GM19438 (cell line): ENCODE results near the gene RIPPLY1.
"Not testable (repeated sequence)": the region's sequence is repeated elsewhere in the genome, so short reads cannot be mapped to it uniquely, and the experiment has no call there.

Experiments
- ATAC-seq: cut with Tn5 transposase; IDR thresholded peaks from one replicate; pipeline ENCODE4 v1.9.1; 2021; ENCODE audit warnings: low read depth; ENCODE audit not compliant: unreplicated experiment

RIPPLY1 gene

DNA sequence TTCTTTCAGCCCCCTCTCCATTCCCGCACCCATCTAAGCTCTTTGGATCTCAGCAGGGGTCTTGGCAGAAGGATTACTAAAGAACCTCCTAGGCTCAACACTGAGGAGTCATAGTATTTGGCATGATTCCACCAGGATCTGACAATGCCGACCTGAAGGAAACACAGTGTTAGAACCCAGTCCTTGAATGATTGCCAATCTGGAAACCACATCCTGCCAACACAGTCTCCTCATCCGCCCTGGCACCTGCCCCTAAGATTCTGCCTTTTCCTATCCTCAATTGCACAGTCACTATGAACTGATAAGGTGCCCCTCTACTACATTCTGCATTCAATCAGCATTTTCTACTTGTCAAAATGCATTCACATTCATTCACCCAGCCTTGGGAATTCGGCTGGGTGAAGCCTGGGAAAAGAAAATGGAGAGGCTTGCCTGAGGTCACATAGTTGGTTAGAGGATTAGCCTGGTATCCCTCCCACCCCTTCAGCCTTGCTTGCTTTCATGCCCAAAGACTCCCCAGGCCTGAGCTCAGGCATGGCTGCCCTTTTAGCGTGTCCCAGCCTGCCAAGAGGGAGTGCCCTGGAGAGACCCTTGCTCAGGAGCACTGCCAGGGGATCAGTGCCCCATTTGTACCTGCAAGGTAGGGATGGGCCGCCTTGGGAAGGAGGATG, 14.8 kb upstream of the RIPPLY1 start:
- no peak for ATAC-seq

DNA sequence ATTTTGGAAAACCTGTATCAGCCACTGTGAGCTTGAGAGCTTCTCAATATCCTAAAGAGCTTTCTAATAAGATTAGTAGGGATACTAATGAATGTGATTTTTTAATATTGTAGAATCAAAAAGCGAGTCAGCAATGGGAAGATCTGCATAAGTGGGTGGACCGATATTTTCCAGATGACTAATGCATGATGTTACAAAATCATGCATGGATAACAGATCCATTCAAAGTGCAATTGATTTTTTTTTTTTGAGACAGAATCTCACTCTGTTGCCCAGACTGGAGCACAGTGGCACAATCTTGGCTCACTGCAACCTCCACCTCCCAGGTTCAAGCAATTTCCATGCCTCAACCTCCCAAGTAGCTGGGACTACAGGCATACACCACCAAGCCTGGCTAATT, 9.7 kb upstream of the RIPPLY1 start:
- no peak for ATAC-seq

DNA sequence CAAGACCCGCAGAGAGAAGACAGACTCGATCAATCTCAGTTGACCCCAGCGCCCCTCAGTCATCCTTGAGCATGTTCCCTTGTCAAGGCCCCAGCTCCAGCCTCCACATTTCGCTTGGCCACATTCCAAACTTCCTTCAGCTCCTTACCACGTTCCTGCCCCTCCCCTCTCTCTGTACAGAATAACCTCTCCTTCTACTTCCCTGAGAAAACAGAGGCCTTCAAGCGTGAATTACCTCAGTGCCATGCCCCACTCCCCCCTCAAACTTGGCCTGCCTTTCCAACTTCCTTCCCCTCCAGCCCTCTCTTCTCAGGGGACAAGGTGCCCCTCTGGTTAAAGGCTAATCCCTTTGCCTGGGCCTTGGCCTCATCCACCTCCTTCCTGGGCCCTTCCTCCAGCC, 3.2 kb upstream of the RIPPLY1 start:
- ATAC-seq: no peak

DNA sequence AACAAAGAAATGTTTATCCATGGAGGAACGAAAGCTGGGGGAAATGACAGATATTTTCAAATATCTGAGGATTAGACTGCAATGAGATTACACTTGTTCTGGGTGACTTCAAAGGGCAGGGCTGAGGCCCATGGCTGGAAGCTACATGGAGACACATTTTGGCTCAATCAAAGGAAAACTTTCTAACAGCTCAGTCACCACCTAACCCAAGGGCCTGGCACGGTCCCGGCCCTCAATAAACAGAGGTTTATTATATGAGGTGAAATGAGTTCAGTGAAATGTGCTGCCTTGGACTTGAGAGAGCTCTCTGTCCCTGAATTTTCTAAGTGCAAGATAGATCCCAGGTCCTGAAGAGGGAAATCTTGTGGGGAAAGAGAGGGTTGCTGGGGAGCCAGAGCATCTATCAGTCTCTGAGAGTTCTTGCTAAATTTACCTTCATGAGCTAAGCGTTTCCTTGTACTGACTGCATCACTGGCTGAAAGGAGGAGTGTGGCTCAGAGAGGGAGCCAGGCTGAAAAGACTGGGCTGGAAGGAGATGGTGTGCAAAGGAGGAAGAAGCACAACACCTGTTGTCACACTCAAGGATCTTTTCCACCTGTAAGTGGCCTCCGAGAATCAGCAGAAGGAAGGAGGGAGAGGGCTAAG, 2.0 kb upstream of the RIPPLY1 start:
- no peak for ATAC-seq

DNA sequence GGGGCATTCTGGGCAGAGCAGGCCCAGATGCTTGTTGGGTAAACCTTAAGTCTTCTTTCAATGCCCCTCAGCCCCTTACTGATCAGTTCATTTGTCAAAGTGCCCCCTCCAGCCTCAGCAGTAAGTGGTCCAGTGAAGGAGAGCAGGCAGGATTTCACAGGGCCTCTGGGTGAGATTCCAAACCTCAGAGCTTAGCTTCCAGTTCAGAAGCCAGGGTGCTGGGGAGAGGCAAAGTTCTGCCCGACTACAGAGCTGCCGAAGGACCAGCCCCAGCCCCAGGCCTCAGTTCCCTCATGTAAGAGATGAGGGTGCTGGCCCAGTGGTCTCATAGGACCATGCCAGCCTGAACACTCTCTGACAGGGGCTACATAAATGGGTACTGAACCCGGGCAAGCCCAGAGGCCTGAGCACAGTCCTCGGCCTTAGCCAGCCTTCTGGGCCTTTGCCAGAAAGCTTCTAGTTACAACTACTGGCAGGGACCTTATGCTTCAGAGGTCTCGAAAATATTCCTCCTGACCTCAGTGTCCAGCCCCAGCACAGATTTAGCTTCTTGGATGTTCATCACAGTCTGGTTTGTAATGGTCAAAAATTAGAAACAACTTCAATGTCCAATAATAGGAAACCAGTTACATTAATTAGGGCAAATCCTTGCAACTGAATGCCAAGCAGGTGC, 851 bp upstream of the RIPPLY1 start:
- no peak for ATAC-seq

DNA sequence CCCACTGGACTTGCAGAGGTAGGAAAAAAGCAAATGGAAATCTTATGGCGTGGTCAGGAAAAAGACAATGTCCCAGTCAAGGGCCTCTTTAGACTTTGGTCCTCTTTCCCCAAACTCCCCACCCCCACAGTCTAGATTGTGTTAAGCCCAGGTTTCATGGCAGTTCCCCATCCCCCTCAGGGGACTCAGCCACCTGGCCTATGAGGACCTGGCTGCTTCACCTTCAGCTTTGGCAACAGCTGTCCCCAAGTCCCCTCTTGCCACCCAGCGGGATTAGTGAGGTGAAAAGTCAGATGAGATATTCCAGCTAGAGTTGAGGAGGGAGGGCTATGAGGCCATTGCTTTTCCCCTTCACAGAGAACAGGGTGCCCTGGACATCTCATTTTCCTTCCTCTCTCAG, 457 bp downstream of the RIPPLY1 start:
- no peak for ATAC-seq

DNA sequence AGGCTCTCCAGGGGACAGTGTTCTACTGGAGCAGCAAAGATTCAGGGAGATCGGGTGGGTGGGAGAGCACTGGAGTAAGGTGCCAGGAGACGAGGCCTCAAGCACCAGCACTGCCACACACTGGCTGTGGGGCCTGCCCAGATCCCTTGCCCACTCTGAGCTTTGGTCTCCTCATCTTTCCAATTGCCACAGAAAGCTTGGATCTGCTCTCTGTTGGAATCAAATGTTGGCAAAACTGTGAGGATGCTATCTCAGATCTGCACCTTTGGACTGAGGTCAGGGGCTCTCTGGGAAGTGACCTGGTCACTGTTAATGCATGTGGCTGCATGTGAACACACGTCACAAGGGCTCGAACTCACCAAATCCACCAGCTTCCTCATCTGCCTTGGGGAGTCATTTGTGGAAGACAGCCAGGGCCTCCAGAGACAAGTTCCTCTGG, 1.3 kb downstream of the RIPPLY1 start:
- no peak for ATAC-seq

DNA sequence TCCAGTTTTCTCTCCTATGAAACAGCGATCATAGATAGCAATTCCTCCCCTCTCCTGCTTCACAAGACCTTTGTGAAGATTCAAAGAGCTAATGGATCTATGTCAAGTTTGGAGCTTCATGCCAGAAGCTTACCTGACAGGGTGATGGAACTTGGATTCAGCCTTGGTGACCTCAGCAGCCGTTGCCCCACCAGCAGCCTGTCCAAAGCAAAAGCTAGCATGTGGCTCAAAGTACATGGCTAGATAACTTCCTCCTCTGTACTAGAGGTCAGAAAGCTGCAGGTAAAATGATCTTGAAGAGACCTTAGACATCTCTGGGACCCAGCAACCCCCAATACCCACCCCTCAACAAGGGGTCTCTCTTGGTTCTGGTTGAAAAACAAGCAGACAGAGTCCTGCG, 1.8 kb downstream of the RIPPLY1 start:
- no peak for ATAC-seq

DNA sequence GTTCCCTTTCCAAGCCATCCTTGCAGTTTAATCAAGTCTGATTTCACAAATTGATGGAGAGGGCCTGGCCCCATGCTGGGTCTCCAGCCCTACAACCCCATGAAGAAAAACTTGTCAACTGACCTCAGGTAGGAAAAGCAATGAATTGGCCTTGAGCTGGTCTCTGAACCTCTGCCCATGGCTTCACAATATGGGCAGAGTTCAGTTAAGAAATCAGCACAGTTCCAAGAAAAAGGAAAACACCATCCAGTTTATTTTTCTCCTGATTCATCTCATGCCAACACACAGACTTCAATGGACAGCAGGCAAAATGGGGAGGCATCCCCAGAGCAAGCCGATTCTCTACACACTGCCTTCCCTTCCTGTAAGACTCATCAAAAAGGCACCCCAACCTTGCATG, 3.3 kb downstream of the RIPPLY1 start:
- ATAC-seq: no peak

DNA sequence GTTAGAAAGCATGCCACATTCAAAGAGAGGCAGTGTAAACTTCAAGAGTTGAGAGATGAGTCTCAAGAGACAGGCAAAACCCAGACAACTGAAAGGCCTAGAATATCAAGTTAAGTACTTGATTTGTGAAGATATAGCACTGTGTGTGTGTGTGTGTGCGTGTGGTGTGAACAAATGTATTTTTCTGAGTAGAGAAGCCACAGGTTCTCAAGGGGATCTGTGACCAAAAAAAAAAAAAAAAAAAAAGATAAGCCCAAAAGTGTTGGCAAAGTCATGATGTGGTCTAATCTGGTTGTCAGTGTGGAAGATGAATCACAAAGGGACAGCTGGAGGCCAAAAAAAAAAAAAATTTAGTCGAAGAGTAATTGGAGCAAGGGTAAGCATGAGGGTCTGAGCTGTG, 3.9 kb downstream of the RIPPLY1 start:
- ATAC-seq: no peak

DNA sequence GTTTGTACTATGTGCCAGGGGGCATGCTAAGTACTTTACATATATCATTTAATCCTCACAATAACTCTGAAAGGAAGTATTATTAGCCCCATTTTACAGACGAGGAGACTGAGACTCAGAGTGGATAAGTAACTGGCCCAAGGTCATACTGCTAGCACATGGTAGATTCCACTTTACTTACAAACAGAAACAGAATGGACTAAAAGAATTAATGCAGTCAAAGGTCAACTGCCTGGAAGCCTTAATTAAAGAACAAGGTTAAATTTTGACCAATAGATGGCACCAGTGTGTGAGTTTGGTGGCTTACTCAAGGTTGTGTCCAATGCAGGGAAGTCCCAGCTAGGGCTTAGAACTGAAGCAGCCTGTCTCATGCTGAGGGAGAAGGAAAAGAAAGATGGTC, 4.7 kb downstream of the RIPPLY1 start:
- peak; percentile 67 for ATAC-seq

DNA sequence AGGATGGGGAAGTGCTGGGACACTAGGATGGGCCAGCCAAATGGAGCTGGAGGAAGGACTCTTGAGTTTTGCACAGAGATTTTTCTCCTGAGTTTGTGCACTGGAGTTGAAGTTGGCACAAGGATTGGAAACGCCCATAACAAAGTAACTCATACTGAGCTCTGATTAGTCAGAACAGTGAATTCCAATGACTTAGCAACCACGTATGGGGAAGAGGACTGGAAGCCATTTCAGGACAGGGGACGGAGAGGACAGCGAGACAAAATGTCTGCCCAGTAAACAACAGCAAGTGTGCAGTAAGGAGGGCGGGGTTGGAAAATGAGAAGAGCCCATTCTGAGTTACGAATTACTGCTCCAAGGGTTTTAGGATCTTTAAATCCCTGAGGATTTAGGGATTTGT, 5.9 kb downstream of the RIPPLY1 start:
- no peak for ATAC-seq

DNA sequence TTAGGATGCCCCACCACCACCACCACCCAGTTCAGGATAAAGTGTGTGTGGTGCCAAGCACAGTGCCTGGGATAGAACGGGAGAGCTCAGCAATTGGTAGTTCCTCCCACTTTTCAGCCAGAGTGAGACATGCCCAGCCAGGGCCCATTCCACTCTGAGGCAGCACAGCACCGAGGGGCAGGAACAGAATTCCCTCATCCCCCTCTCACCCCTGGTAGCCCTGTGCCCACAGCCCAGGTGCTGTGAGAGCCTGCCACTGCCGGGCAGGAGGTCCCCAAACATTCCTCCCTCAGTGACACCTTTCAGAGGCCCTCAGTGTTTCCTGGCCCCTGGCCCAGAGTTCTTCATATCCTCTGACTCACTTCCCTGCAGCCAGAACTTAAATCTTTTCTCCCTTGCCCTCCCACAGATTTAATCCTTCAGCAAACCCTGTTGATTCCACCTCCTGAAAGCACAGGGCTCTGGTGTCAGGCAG, 8.1 kb downstream of the RIPPLY1 start:
- ATAC-seq: no peak

DNA sequence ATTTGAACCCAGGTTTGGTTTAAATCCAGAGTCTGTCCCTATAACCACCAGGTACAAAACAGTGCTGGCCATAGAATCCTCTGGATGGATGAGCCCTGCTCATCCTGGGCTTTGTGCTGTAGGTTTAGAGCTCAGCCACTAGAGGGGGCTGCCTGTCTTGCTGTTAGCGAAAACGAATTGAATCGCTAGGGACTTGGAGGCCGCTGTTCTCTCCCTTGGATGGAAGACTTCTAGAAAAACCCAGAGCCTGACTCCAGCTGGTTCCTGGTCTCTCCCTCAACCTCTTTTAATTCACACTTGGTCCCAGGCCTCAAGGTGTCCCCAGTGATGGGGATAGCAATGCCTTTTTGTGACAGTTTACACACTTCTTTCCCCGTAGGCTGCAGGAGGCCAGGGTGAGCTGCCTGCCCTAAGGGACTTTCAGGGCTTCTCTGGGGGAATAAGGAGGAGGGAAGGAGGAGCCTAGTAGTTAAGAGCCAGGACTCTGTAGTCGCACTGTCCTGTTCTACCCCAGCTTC, 8.7 kb downstream of the RIPPLY1 start:
- peak; percentile 77 for ATAC-seq

DNA sequence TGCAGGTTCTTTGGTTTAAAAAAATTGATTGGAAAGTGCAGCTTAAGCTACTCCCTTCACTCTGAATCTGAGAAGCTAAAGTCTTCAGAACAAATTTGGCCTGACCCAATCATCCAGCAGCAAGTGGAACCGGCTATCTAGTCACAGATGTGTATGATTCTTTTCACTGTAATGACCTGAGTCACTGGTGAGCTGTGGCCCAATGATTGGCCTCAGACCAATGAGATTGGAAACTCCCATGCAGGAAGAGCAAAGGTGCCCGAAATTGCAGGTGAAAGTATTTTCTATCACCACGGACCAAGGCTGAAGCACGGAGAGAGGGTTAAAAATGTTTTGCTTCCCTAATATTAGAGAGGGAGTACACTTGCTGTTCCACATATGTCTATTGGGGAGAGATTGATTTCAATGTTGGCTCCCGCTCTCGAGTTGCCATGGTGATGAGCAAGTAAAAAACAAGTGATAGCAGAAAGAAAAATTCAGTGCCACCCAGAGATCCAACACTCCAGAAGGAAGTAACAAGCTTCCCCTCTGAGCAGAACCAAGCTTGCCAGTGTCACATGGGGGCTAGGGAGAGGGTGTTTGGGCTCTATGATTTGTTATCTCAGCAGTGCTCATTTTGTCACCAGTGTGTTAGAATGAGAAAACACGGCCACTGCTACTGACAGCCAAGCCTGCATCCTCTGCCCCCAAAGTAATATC, 11.2 kb downstream of the RIPPLY1 start:
- ATAC-seq: no peak

DNA sequence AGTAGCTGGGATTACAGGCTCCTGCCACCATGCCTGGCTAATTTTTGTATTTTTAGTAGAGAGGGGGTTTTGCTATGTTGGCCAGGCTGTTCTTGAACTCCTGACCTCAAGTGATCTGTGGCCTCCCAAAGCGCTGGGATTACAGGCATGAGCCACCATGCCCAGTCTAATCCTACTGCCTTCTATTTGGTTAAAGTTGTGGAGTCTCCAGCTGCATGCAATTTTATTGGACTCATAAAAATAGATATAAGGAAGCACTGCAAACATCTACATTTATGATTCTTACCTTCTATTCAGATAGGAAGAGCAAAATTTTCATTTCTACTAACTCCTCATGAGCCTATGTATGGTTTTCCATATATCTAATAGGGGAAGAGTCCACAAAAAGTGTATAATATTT, 13.7 kb downstream of the RIPPLY1 start:
- ATAC-seq: no peak

DNA sequence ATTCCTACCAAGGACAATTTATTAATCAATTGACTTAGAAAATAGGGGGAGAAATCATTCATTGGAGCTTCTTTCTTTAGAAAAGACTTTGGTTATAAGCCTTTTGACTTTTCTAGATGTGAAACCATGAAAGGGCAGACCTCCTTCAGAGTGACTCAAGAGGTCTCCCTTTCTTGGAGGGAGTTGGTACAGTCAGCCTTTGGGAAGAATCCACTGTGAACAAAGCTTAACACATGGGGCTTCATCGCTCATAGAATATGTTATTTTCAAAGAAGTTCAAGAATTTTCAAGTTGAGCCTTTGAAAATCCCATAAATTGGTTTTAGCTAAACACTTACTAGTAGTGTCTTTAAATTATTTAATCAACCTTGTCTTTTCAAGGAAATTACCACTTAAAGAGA, 28.0 kb downstream of the RIPPLY1 start:
- ATAC-seq: no peak

DNA sequence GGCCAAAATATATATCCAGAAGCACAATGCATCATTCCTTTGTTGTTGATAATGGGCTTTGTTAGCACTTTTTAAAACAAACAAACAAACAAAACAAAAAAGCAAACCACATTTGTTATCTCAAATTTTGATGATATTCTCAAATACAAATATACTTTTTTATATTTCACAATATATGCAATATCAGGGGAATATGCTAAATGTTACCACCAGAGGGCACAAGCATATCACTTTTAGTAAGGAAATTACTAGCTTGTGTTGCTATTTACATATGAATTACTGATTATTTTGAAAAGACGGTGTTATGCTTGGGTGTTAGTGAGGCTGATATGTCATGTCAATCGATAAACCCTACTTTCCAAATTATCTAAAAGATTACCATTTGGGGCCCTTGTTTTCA, 29.1 kb downstream of the RIPPLY1 start:
- no peak for ATAC-seq

DNA sequence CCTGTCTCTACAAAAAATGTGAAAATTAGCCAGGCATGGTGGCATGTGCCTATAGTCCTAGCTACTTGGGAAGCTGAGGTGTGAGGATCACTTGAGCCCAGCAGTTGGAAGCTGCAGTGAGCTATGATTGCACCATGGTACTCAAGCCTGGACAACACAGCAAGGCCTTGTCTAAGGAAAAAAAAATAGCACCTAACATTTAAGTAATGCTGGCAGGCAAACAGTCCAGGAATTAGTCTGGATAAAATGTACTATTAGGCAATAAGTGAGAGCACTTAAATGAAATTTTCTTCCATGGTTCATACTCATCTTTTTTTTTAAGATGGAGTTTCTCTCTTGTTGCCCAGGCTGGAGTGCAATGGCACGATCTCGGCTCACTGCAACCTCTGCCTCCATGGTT, 30.3 kb downstream of the RIPPLY1 start:
- ATAC-seq: not testable (repeated sequence)

DNA sequence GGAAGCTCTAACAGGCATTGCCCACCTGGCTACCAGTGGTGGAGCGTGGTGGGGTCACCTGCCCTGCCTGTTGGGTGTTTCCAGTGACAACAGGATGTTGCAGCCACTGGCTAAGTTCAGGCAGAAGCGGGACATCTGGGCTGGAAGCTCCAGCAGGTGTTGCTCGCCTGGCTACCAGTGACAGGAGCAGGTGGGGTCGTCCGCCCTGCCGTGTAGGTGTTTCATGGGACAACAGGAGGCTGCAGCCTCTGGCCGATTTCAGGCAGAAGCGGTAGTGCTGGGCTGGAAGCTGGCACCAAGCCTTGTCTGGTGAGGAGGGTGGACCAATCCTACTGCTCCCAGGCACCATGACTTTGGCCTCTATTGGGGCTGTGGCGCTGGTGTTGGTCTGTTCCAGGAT, 39.4 kb downstream of the RIPPLY1 start:
- ATAC-seq: no peak
